Measurements from ENCODE around the gene SPATA19.

- TF ChIP-seq CTCF (conservative IDR thresholded peaks at IDR 0.05; ENCODE audit: low read depth, low read length) (no peak), RFX5 (IDR thresholded peaks at IDR 0.05; ENCODE audit: low read depth, low read length) (no peak), POLR2A (IDR thresholded peaks at IDR 0.05; ENCODE audit: low read depth, low read length) (no peak), SMC3 (IDR thresholded peaks at IDR 0.05; ENCODE audit: low read depth, low read length) (no peak), RCOR1 (IDR thresholded peaks at IDR 0.05; ENCODE audit: insufficient replicate concordance, low read length) (no peak), USF2 (IDR thresholded peaks at IDR 0.05; ENCODE audit: low read depth, low read length) (no peak), CEBPB (IDR thresholded peaks at IDR 0.05; ENCODE audit: low read depth, low read length) (no peak)
Observed at GRCh38 chr11:133818302-133818701, 27.0 kb downstream of the SPATA19 start.
